Upper lobe of right lung (tissue), 1 donor: Measurements from ENCODE around the gene SUSD6. TPM values are rescaled to one million over a fixed set of nuclear protein-coding genes. Genes with fewer than 3 reads are reported as not detected.

ENCODE experiments used
- ATAC-seq: fragments of 200-7000 bp; cut with Tn5 transposase; one replicate; pipeline ENCODE4 v1.9.1; 2020; ENCODE audit warnings: mild to moderate bottlenecking, moderate library complexity
- DNase-seq: peaks from one replicate; pipeline ENCODE4 v3.0.0-alpha.2; 2020
- H3K27ac ChIP-seq: fragments of 200-600 bp; one replicate; pipeline ENCODE4 v1.8.0; 2022
- H3K27me3 ChIP-seq: fragments of 200-600 bp; one replicate; pipeline ENCODE4 v1.8.0; 2022; ENCODE audit warnings: mild to moderate bottlenecking
- H3K36me3 ChIP-seq: fragments of 200-600 bp; one replicate; pipeline ENCODE4 v1.8.0; 2022
- H3K4me1 ChIP-seq: fragments of 200-600 bp; one replicate; pipeline ENCODE4 v1.8.0; 2022
- H3K4me3 ChIP-seq: fragments of 200-600 bp; one replicate; pipeline ENCODE4 v1.8.0; 2022; ENCODE audit warnings: mild to moderate bottlenecking
- H3K9me3 ChIP-seq: fragments of 200-600 bp; one replicate; pipeline ENCODE4 v1.8.0; 2022
- intact Hi-C: fragments of 100-400 bp; cut with DNase I; formaldehyde crosslinking; loops from one replicate; pipeline ENCODE4 v1.11.0; 2022
- total RNA-seq: library from RNA; stranded (reverse); fragmentation: NEBNext Ultra II Directional; extraction: Animal tissue kit (Norgen Biotek cat#: 25700); gene quantifications from one replicate; pipeline ENCODE4 v1.2.1, GENCODE V29; 2021
- TF ChIP-seq, protein P1 (sequence below): fragments of 200-600 bp; IDR thresholded peaks from one replicate; pipeline ENCODE4 v1.8.0; 2022; ENCODE audit warnings: antibody characterized with exemption
- donor health status: DM: no; HTN: yes; CAD: no; lungs with severe emphysema.

Gene SUSD6
- total RNA-seq, 1 donor from 2014 or later: 87.5 TPM

GRCh38 chr14:69708586-69709560 lies 97.5 kb downstream of the SUSD6 start:
- no peak overlapping the region for H3K4me3 ChIP-seq
- DNase-seq (no peak), ATAC-seq (no peak)
- peaks cover 52% of the 10 kb centered on the region for H3K4me1 ChIP-seq
- TF ChIP-seq, protein P1, sequence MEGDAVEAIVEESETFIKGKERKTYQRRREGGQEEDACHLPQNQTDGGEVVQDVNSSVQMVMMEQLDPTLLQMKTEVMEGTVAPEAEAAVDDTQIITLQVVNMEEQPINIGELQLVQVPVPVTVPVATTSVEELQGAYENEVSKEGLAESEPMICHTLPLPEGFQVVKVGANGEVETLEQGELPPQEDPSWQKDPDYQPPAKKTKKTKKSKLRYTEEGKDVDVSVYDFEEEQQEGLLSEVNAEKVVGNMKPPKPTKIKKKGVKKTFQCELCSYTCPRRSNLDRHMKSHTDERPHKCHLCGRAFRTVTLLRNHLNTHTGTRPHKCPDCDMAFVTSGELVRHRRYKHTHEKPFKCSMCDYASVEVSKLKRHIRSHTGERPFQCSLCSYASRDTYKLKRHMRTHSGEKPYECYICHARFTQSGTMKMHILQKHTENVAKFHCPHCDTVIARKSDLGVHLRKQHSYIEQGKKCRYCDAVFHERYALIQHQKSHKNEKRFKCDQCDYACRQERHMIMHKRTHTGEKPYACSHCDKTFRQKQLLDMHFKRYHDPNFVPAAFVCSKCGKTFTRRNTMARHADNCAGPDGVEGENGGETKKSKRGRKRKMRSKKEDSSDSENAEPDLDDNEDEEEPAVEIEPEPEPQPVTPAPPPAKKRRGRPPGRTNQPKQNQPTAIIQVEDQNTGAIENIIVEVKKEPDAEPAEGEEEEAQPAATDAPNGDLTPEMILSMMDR: peak; percentile 21
- no peaks in the 10 kb centered on the region for H3K9me3 ChIP-seq
- H3K36me3 ChIP-seq: peaks cover 71% of the 10 kb centered on the region
- H3K27me3 ChIP-seq: no peaks in the 10 kb centered on the region
- H3K27ac ChIP-seq: no peak overlapping the region
- intact Hi-C loops: loop anchor here (10.0 kb wide), 1 partner anchor 94 kb away; the partner anchor contains the start of gene SUSD6

GRCh38 chr14:69710378-69710777 lies 99.0 kb downstream of the SUSD6 start:
- intact Hi-C loops: no loop called here
- peak overlapping the region; percentile 79 for H3K27ac ChIP-seq
- peaks cover 56% of the 10 kb centered on the region for H3K4me1 ChIP-seq
- ATAC-seq (peak; percentile 56), DNase-seq (no peak)
- H3K4me3 ChIP-seq: no peak overlapping the region
- TF ChIP-seq, protein P1: no peak
- H3K27me3 ChIP-seq: no peaks in the 10 kb centered on the region
- H3K36me3 ChIP-seq: peaks cover 56% of the 10 kb centered on the region
- no peaks in the 10 kb centered on the region for H3K9me3 ChIP-seq

DNA sequence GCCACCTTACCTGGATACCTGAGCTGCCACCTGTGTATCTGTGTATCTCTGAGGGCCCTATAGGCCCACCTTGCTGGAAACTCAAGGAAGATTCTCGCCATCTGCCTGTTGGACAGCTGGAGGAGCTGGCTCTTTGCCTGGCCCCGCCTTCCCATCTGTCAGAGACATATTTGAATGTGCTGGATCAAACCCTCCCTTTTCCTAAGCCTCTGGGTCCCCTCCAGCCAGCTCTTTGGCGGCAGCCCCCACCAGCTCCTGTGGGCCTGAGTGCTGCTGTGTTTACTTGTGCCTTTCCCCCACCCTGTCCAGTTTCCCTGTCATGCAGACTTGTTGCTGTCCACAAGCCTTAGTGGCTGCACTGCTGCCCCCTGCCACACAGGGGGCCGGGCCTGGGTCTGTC lies 99.7 kb downstream of the SUSD6 start:
- peak overlapping the region; percentile 79 for H3K27ac ChIP-seq
- ATAC-seq: peak; percentile 27
- DNase-seq: peak; percentile 83
- H3K4me3 ChIP-seq: no peak overlapping the region
- intact Hi-C loops: no loop called here
- peaks cover 49% of the 10 kb centered on the region for H3K36me3 ChIP-seq
- TF ChIP-seq, protein P1: no peak
- no peaks in the 10 kb centered on the region for H3K9me3 ChIP-seq
- H3K4me1 ChIP-seq: peaks cover 56% of the 10 kb centered on the region
- no peaks in the 10 kb centered on the region for H3K27me3 ChIP-seq

- peaks cover 45% of the 10 kb centered on the region for H3K36me3 ChIP-seq
- TF ChIP-seq, protein P1: no peak
- DNase-seq (no peak), ATAC-seq (peak; percentile 6)
- no peaks in the 10 kb centered on the region for H3K9me3 ChIP-seq
- intact Hi-C loops: no loop called here
- peaks cover 57% of the 10 kb centered on the region for H3K4me1 ChIP-seq
- no peak overlapping the region for H3K4me3 ChIP-seq
- no peaks in the 10 kb centered on the region for H3K27me3 ChIP-seq
- H3K27ac ChIP-seq: peak overlapping the region; percentile 79
Measured at GRCh38 chr14:69711477-69711876, 100.1 kb downstream of the SUSD6 start.

DNA sequence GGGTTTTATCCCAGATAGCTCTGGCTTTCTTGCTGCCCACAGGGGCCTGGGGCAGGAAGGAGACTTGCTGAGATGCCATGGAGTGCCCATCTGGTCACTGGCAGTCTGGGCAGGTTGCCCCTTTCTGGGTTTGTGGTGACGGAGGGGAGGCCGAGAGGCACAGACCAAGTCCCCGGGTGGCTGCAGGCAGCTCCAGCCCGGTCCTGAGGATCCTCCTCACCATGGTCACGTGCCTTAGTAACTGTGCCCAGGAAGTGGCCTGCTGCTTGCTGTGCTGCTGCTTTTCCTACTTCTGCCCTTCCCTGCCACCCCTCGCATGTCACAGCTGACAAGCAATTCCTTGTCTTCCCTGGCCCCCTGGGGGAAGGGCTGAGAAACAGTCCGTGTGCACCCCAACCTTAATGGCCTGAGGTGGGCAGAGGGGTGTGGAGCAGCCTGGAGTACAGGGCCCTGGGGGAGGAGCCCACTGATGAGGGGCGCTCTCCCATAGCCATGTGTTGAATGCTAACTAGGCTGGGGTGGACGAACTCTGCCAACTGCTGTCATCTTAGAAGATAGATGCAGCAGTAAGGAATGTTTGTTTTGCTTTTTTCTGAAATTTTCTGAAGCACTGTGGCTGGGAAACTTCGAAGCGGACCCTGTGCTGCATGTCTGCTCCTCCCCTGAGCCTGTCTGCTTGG lies 100.6 kb downstream of the SUSD6 start:
- Histone ChIP-seq H3K4me3 (no peak overlapping the region), H3K27me3 (no peaks in the 10 kb centered on the region), H3K36me3 (peaks cover 39% of the 10 kb centered on the region), H3K27ac (peak overlapping the region; percentile 79), H3K9me3 (no peaks in the 10 kb centered on the region), H3K4me1 (peaks cover 63% of the 10 kb centered on the region)
- ATAC-seq: peak; percentile 5
- intact Hi-C loops: no loop called here
- TF ChIP-seq, protein P1: no peak
- DNase-seq: no peak
